ENCODE data around the gene CLEC1B.

- TF ChIP-seq EZH2phosphoT487 (IDR thresholded peaks at IDR 0.05; ENCODE audit: insufficient read depth, low read depth) = no peak
- TF ChIP-seq EZH2 (IDR thresholded peaks at IDR 0.05; ENCODE audit: insufficient read depth, poor library complexity, severe bottlenecking) = no peak
Measured at GRCh38 chr12:10001171-10001776, 2.4 kb upstream of the CLEC1B start.
